IMR-90 (cell line): ENCODE data around the gene RABGAP1. TPM values are rescaled to one million over a fixed set of nuclear protein-coding genes. Genes with fewer than 3 reads are reported as not detected.

Experiments used
- ATAC-seq: fragments of 200-7000 bp; cut with Tn5 transposase; 2 replicates; pipeline ENCODE4 v1.9.1; 2020; ENCODE audit warnings: low read depth, mild to moderate bottlenecking, moderate library complexity
- BruUV-seq: library from RNA; stranded (reverse); fragments of 400-500 nt; replicated peaks from 2 replicates; lab custom pipeline; 2021; lab: Mats Ljungman, UMichigan
- CTCF ChIA-PET: fragments of 300-600 bp; formaldehyde crosslinking; extraction: SDS; loops from one replicate; lab custom pipeline; 2021; ENCODE audit warnings: antibody characterized with exemption; lab: Yijun Ruan, JAX
- POLR2A ChIA-PET: fragments of 300-600 bp; sonication (Branson Sonifier 250); formaldehyde crosslinking; loops from one replicate; lab custom pipeline; 2022; ENCODE audit warnings: antibody characterized with exemption; ENCODE audit not compliant: unreplicated experiment; lab: Charles Lee
- DNase-seq: peaks from one replicate; pipeline ENCODE4 v3.0.0; 2013
- H2AFZ ChIP-seq: replicated peaks from 2 replicates; pipeline ENCODE3; 2013; ENCODE audit warnings: low read length, mild to moderate bottlenecking; ENCODE audit not compliant: poor library complexity
- H2AK5ac ChIP-seq: 2 replicates; pipeline ENCODE4 v1.6.1; 2013; ENCODE audit warnings: low read depth, low read length, inconsistent platforms
- H2AK9ac ChIP-seq: replicated peaks from 2 replicates; pipeline ENCODE3; 2013; ENCODE audit warnings: mild to moderate bottlenecking, low read depth, low read length, moderate library complexity; ENCODE audit not compliant: poor library complexity
- H2BK120ac ChIP-seq: 2 replicates; pipeline ENCODE4 v1.6.1; 2013; ENCODE audit warnings: low read depth, low read length, inconsistent platforms
- H2BK15ac ChIP-seq: 3 replicates; pipeline ENCODE4 v1.6.1; 2013; ENCODE audit warnings: low read depth, low read length, inconsistent platforms
- H2BK20ac ChIP-seq: 2 replicates; pipeline ENCODE4 v1.6.1; 2013; ENCODE audit warnings: low read depth, mild to moderate bottlenecking, inconsistent platforms, low read length, moderate library complexity
- H2BK5ac ChIP-seq: 2 replicates; pipeline ENCODE4 v1.6.1; 2013; ENCODE audit warnings: mild to moderate bottlenecking, low read depth, low read length, inconsistent platforms; ENCODE audit not compliant: poor library complexity, severe bottlenecking
- H3K14ac ChIP-seq: replicated peaks from 2 replicates; pipeline ENCODE4 v1.6.1; 2013; ENCODE audit warnings: low read depth, low read length, inconsistent platforms
- H3K18ac ChIP-seq: 2 replicates; pipeline ENCODE4 v1.6.1; 2013; ENCODE audit warnings: low read depth, low read length, control low read depth
- H3K23ac ChIP-seq: 2 replicates; pipeline ENCODE4 v1.6.1; 2013; ENCODE audit warnings: low read depth, low read length, inconsistent platforms
- H3K27ac ChIP-seq: 2 replicates; pipeline ENCODE4 v1.5.1; 2013; ENCODE audit warnings: mild to moderate bottlenecking, control low read depth, low read length; ENCODE audit not compliant: insufficient read depth
- H3K27me3 ChIP-seq: 2 replicates; pipeline ENCODE4 v1.6.1; 2013; ENCODE audit warnings: low read length; ENCODE audit not compliant: control insufficient read depth, insufficient read depth
- H3K36me3 ChIP-seq: 2 replicates; pipeline ENCODE4 v1.6.1; 2013; ENCODE audit warnings: low read length, mixed read lengths; ENCODE audit not compliant: control insufficient read depth, insufficient read depth
- H3K4ac ChIP-seq: 2 replicates; pipeline ENCODE4 v1.6.1; 2013; ENCODE audit warnings: low read depth, low read length, inconsistent platforms
- H3K4me1 ChIP-seq: 2 replicates; pipeline ENCODE4 v1.6.1; 2013; ENCODE audit warnings: low read length, mixed read lengths; ENCODE audit not compliant: control insufficient read depth, insufficient read depth
- H3K4me2 ChIP-seq: 2 replicates; pipeline ENCODE4 v1.6.1; 2013; ENCODE audit warnings: low read depth, mild to moderate bottlenecking, control low read depth, low read length, moderate library complexity
- H3K4me3 ChIP-seq: 2 replicates; pipeline ENCODE4 v1.5.1; 2013; ENCODE audit warnings: low read depth, mild to moderate bottlenecking, control low read depth, low read length, moderate library complexity; ENCODE audit not compliant: insufficient read depth
- H3K56ac ChIP-seq: 2 replicates; pipeline ENCODE4 v1.6.1; 2013; ENCODE audit warnings: low read length, inconsistent platforms; ENCODE audit not compliant: insufficient read depth; ENCODE audit errors: extremely low read depth
- H3K79me1 ChIP-seq, 2 experiments: 2 replicates each; pipeline ENCODE4 v1.6.1; 2013; ENCODE audit warnings: low read length in 2 of 2, inconsistent platforms in 1 of 2, low read depth in 1 of 2
- H3K9ac ChIP-seq: 2 replicates; pipeline ENCODE4 v1.6.1; 2013; ENCODE audit warnings: low read depth, low read length, control low read depth
- H3K9me1 ChIP-seq: 2 replicates; pipeline ENCODE4 v1.6.1; 2013; ENCODE audit warnings: low read length, inconsistent platforms; ENCODE audit not compliant: insufficient read depth
- H3K9me3 ChIP-seq: 2 replicates; pipeline ENCODE4 v1.6.1; 2013; ENCODE audit warnings: low read length; ENCODE audit not compliant: control insufficient read depth, insufficient read depth
- H4K20me1 ChIP-seq: 2 replicates; pipeline ENCODE4 v1.6.1; 2013; ENCODE audit warnings: low read length, inconsistent platforms; ENCODE audit not compliant: insufficient read depth
- H4K5ac ChIP-seq: 2 replicates; pipeline ENCODE4 v1.6.1; 2013; ENCODE audit warnings: mild to moderate bottlenecking, low read depth, low read length, control low read depth
- H4K8ac ChIP-seq, 2 experiments: 2 replicates each; pipeline ENCODE4 v1.6.1; 2013; ENCODE audit warnings: low read depth in 2 of 2, low read length in 2 of 2, control low read depth in 1 of 2, inconsistent platforms in 1 of 2
- H4K91ac ChIP-seq: 2 replicates; pipeline ENCODE4 v1.6.1; 2013; ENCODE audit warnings: low read depth, low read length, inconsistent platforms; ENCODE audit not compliant: insufficient read depth
- BHLHE40 ChIP-seq: fragments of 150-350 bp; IDR thresholded peaks from 2 replicates; pipeline ENCODE4 v1.6.1; 2016; ENCODE audit warnings: mild to moderate bottlenecking, low read depth, low read length
- CHD1 ChIP-seq: IDR thresholded peaks from 2 replicates; pipeline ENCODE4 v1.6.1; 2012; ENCODE audit warnings: low read depth, low read length, improper control_type of control experiment
- ELK1 ChIP-seq: fragments of 150-350 bp; IDR thresholded peaks from 2 replicates; pipeline ENCODE4 v1.6.1; 2016; ENCODE audit warnings: low read depth, mild to moderate bottlenecking, low read length, moderate library complexity, borderline replicate concordance
- FOS ChIP-seq: fragments of 150-350 bp; IDR thresholded peaks from 2 replicates; pipeline ENCODE4 v1.6.1; 2016; ENCODE audit warnings: low read depth, low read length
- NFE2L2 ChIP-seq: fragments of 150-350 bp; IDR thresholded peaks from 2 replicates; pipeline ENCODE4 v1.6.1; 2016; ENCODE audit warnings: low read depth, mild to moderate bottlenecking, low read length
- RAD21 ChIP-seq: IDR thresholded peaks from 2 replicates; pipeline ENCODE4 v1.6.1; 2012; ENCODE audit warnings: low read length, improper control_type of control experiment
- RFX5 ChIP-seq: IDR thresholded peaks from 2 replicates; pipeline ENCODE4 v1.8.0; 2012; ENCODE audit warnings: low read depth, mild to moderate bottlenecking, low read length, moderate library complexity
- SMC3 ChIP-seq: fragments of 150-350 bp; IDR thresholded peaks from 2 replicates; pipeline ENCODE4 v1.6.1; 2016; ENCODE audit warnings: low read depth, mild to moderate bottlenecking, antibody characterized with exemption, low read length, moderate library complexity
- WGBS, 2 experiments: methylation state at CpG; one replicate each; pipeline versions ENCODE4 v1.1.5 to v1.1.7; 2013; ENCODE audit warnings: missing lambda C conversion rate in 2 of 2; ENCODE audit not compliant: insufficient read length in 1 of 2; ENCODE audit errors: extremely low coverage in 2 of 2; 5-methylcytosine and 5-hydroxymethylcytosine counted together
- dilution Hi-C: fragments of 300-500 bp; cut with HindIII; formaldehyde crosslinking; loops from one replicate; pipeline ENCODE4 v1.14.3; 2018; ENCODE audit warnings: low sequenced_read_pairs; ENCODE audit not compliant: unreplicated experiment
- in situ Hi-C: fragments of 300-500 bp; cut with MboI; formaldehyde crosslinking; loops from 3 replicates; pipeline ENCODE4 v1.14.3; 2019; ENCODE audit warnings: low sequenced_read_pairs, inconsistent platforms, mixed read lengths
- intact Hi-C: fragments of 100-400 bp; cut with micrococcal nuclease; formaldehyde crosslinking; loops from 2 replicates; pipeline ENCODE4 v1.10.0; 2022
- polyA plus RNA-seq, 3 experiments: library from polyadenylated mRNA; depleted of rRNA; stranded (reverse); fragments of >200 nt; gene quantifications; 2 replicates each; pipeline ENCODE4 v1.2.3, GENCODE V29; 2012; ENCODE audit warnings: low replicate concordance in 1 of 3
- total RNA-seq: library from RNA; depleted of rRNA; stranded (reverse); fragments of >200 nt; gene quantifications from 2 replicates; pipeline ENCODE4 v1.2.3, GENCODE V29; 2012

The RABGAP1 gene
- total and polyA plus RNA-seq, 2 of the 4 experiments (the other 2 are of a cell fraction), result 20.0 to 53.9 TPM

- Histone ChIP-seq H4K91ac (peak overlapping the region; percentile 70), H2BK5ac (peak overlapping the region; percentile 94), H3K18ac (peak overlapping the region; percentile 97; the same call in 1 of the 2 replicates), H2AK9ac (no peak overlapping the region), H3K9ac (no peak overlapping the region; the same call in 1 of the 2 replicates), H2AFZ (no peak overlapping the region), H3K9me3 (no peaks in the 10 kb centered on the region), H2BK15ac (peak overlapping the region; percentile 84; the same call in 1 of the 3 replicates), H2AK5ac (no peak overlapping the region), H3K14ac (peak overlapping the region; percentile 53; the same call in 1 of the 2 replicates), H3K4me2 (peak overlapping the region; percentile 48; the same call in 1 of the 2 replicates), H2BK120ac (peak overlapping the region; percentile 81), H3K27me3 (no peaks in the 10 kb centered on the region), H3K36me3 (no peaks in the 10 kb centered on the region), H3K4me3 (no peak overlapping the region), H3K56ac (no peak overlapping the region), H4K5ac (peak overlapping the region; percentile 64; the same call in 1 of the 2 replicates), H3K4ac (peak overlapping the region; percentile 66; the same call in 1 of the 2 replicates), H3K23ac (peak overlapping the region; percentile 53; the same call in 1 of the 2 replicates), H3K4me1 (peaks cover 14% of the 10 kb centered on the region), H4K8ac (peak overlapping the region; percentile 35 to 74; a peak in 3 of 4 replicates), H3K79me1 (peaks cover 10 to 16% of the 10 kb centered on the region in 2 experiments), H2BK20ac (peak overlapping the region; percentile 35; the same call in 1 of the 2 replicates), H3K9me1 (peaks cover 7% of the 10 kb centered on the region), H3K27ac (peak overlapping the region; percentile 57; the same call in 1 of the 2 replicates), H4K20me1 (no peaks in the 10 kb centered on the region)
- peak; percentile 22 for ATAC-seq
- TF ChIP-seq FOS (no peak), BHLHE40 (no peak), CHD1 (no peak), ELK1 (no peak), NFE2L2 (no peak), SMC3 (no peak), RAD21 (no peak), RFX5 (no peak)
- in situ Hi-C loops (no loop called here), dilution Hi-C loops (no loop called here), intact Hi-C loops (no loop called here)
- BruUV-seq, result no TSS peak
- POLR2A ChIA-PET, result no interaction called here
- CTCF ChIA-PET, result interaction anchor here (0.7 to 0.8 kb wide), 2 partner anchors 22 to 41 kb away, joined by 3 to 5 read pairs; no protein-coding TSS in a partner anchor
- WGBS, 2 experiments, result no CpG with 5 or more reads among the region's 2 CpGs
- peak; percentile 60 for DNase-seq
Measured at GRCh38 chr9:123048748-123049147, 107.9 kb downstream of the RABGAP1 start.
